SK-N-SH (cell line): ENCODE data around the gene RECK. TPM values are rescaled to one million over a fixed set of nuclear protein-coding genes. Genes with fewer than 3 reads are reported as not detected.

Experiments used
- CTCF ChIA-PET: fragments of 300-600, 350-600 bp; formaldehyde crosslinking; extraction: SDS; loops from one replicate; lab custom pipeline; 2021; lab: Yijun Ruan, JAX
- POLR2A ChIA-PET: fragments of 350-600 bp; sonication (Branson Sonifier 250); formaldehyde crosslinking; extraction: SDS; loops from one replicate; lab custom pipeline; 2020; ENCODE audit warnings: antibody characterized with exemption, inconsistent platforms; lab: Yijun Ruan, JAX
- DNase-seq: peaks from one replicate; pipeline ENCODE4 v3.0.0; 2012
- H2AFZ ChIP-seq: fragments of 200-600 bp; sonication (generic); 2 replicates; pipeline ENCODE4 v1.8.1; 2016; ENCODE audit warnings: antibody characterized with exemption, mild to moderate bottlenecking, low read depth
- H3F3A ChIP-seq: fragments of 200-600 bp; sonication (generic); replicated peaks from 2 replicates; pipeline ENCODE3; 2016; ENCODE audit warnings: antibody characterized with exemption, mild to moderate bottlenecking; ENCODE audit not compliant: insufficient read depth
- H3K27ac ChIP-seq, 2 experiments: fragments of 200-500 bp in 1 of 2; fragments of 200-600 bp in 1 of 2; sonication (Bioruptor generic) in 1 of 2; sonication (generic), shearing (Covaris generic) in 1 of 2; 2 replicates each; pipeline versions ENCODE4 v1.5.1 to v1.6.1; 2014 to 2016; ENCODE audit warnings: low read depth in 2 of 2, inconsistent platforms in 1 of 2, low read length in 1 of 2, mild to moderate bottlenecking in 1 of 2, mixed read lengths in 1 of 2
- H3K27me3 ChIP-seq: fragments of 200-600 bp; sonication (generic), shearing (Covaris generic); 2 replicates; pipeline ENCODE4 v1.6.1; 2016; ENCODE audit warnings: mixed run types; ENCODE audit not compliant: insufficient read depth
- H3K36me3 ChIP-seq, 2 experiments: fragments of 200-500 bp in 1 of 2; fragments of 200-600 bp in 1 of 2; sonication (Bioruptor generic) in 1 of 2; sonication (generic) in 1 of 2; replicated peaks in 1 of 2; 2 replicates each; pipeline versions ENCODE3 to v1.5.1; 2014 to 2016; ENCODE audit warnings: low read length in 1 of 2, mild to moderate bottlenecking in 1 of 2; ENCODE audit not compliant: insufficient read depth in 2 of 2, control insufficient read depth in 1 of 2
- H3K4me1 ChIP-seq, 2 experiments: fragments of 200-500 bp in 1 of 2; fragments of 200-600 bp in 1 of 2; sonication (Bioruptor generic) in 1 of 2; sonication (generic), shearing (Covaris generic) in 1 of 2; 2 replicates each; pipeline versions ENCODE4 v1.5.1 to v1.6.1; 2014 to 2016; ENCODE audit warnings: low read depth in 1 of 2, low read length in 1 of 2, mixed run types in 1 of 2; ENCODE audit not compliant: insufficient read depth in 2 of 2, control insufficient read depth in 1 of 2
- H3K4me2 ChIP-seq: fragments of 200-600 bp; sonication (generic), shearing (Covaris generic); 2 replicates; pipeline ENCODE4 v1.6.1; 2017; ENCODE audit warnings: mixed run types
- H3K4me3 ChIP-seq, 2 experiments: fragments of 200-500 bp in 1 of 2; fragments of 200-600 bp in 1 of 2; sonication (Bioruptor generic) in 1 of 2; sonication (generic), shearing (Covaris generic) in 1 of 2; 2 replicates each; pipeline versions ENCODE4 v1.5.1 to v1.8.1; 2014 to 2016; ENCODE audit warnings: low read depth in 2 of 2, inconsistent platforms in 1 of 2, low read length in 1 of 2, mild to moderate bottlenecking in 1 of 2, mixed read lengths in 1 of 2, moderate library complexity in 1 of 2
- H3K79me2 ChIP-seq: fragments of 200-600 bp; sonication (generic); 2 replicates; pipeline ENCODE4 v1.8.1; 2017; ENCODE audit warnings: mild to moderate bottlenecking; ENCODE audit not compliant: insufficient read depth
- H3K9ac ChIP-seq: fragments of 200-600 bp; sonication (generic); 2 replicates; pipeline ENCODE4 v1.6.1; 2017; ENCODE audit warnings: mixed run types
- H3K9me2 ChIP-seq: fragments of 200-600 bp; sonication (generic); 2 replicates; pipeline ENCODE4 v1.6.1; 2017; ENCODE audit warnings: mixed run types
- H3K9me3 ChIP-seq: fragments of 200-600 bp; sonication (generic); 2 replicates; pipeline ENCODE4 v1.6.1; 2017; ENCODE audit warnings: mixed run types, mild to moderate bottlenecking, moderate library complexity
- H4K20me1 ChIP-seq: fragments of 200-600 bp; sonication (generic); 2 replicates; pipeline ENCODE4 v1.6.1; 2017; ENCODE audit warnings: mild to moderate bottlenecking, mixed run types; ENCODE audit not compliant: insufficient read depth
- EP300 ChIP-seq, 2 experiments: IDR thresholded peaks; 2 replicates each; pipeline versions ENCODE4 v1.4.0 to v1.6.1; 2012; ENCODE audit warnings: borderline replicate concordance in 1 of 2, low read depth in 1 of 2, low read length in 1 of 2
- GATA2 ChIP-seq: sonication (generic); formaldehyde crosslinking; IDR thresholded peaks from 2 replicates; pipeline ENCODE4 v1.5.0; 2020; ENCODE audit warnings: mild to moderate bottlenecking, missing genetic modification reagents
- MXI1 ChIP-seq: IDR thresholded peaks from 2 replicates; pipeline ENCODE4 v1.6.1; 2012; ENCODE audit warnings: mild to moderate bottlenecking, low read depth, low read length, improper control_type of control experiment
- NFIC ChIP-seq: IDR thresholded peaks from 2 replicates; pipeline ENCODE4 v1.4.0; 2012; ENCODE audit warnings: borderline replicate concordance
- NRF1 ChIP-seq: IDR thresholded peaks from 2 replicates; pipeline ENCODE4 v1.6.1; 2012; ENCODE audit warnings: low read depth, mild to moderate bottlenecking, low read length
- PBX3 ChIP-seq: IDR thresholded peaks from 2 replicates; pipeline ENCODE4; 2012
- RAD21 ChIP-seq: IDR thresholded peaks from 2 replicates; pipeline ENCODE4 v1.6.1; 2012; ENCODE audit warnings: mild to moderate bottlenecking, low read length
- RCOR1 ChIP-seq: fragments of 150-350 bp; IDR thresholded peaks from 2 replicates; pipeline ENCODE4 v1.6.1; 2017; ENCODE audit warnings: antibody characterized with exemption, low read length
- SIN3A ChIP-seq: IDR thresholded peaks from 2 replicates; pipeline ENCODE4 v1.6.1; 2012; ENCODE audit warnings: low read depth, mild to moderate bottlenecking, low read length, moderate library complexity, borderline replicate concordance
- TAF1 ChIP-seq: IDR thresholded peaks from 2 replicates; pipeline ENCODE4 v1.6.1; 2012; ENCODE audit warnings: low read depth, mild to moderate bottlenecking, low read length, moderate library complexity, borderline replicate concordance
- TEAD4 ChIP-seq: IDR thresholded peaks from 2 replicates; pipeline ENCODE4 v1.4.0; 2012; ENCODE audit warnings: mild to moderate bottlenecking, borderline replicate concordance; ENCODE audit not compliant: insufficient read depth
- USF2 ChIP-seq: fragments of 150-350 bp; IDR thresholded peaks from 2 replicates; pipeline ENCODE4 v1.6.1; 2017; ENCODE audit warnings: antibody characterized with exemption, low read length, low read depth, borderline replicate concordance
- YY1 ChIP-seq: IDR thresholded peaks from 2 replicates; pipeline ENCODE4 v1.4.0; 2012; ENCODE audit warnings: low read depth, mild to moderate bottlenecking
- WGBS: methylation state at CpG from one replicate; pipeline ENCODE4 v1.1.6; 2017; ENCODE audit warnings: low lambda C conversion rate; 5-methylcytosine and 5-hydroxymethylcytosine counted together
- polyA plus RNA-seq, 3 experiments: library from polyadenylated mRNA; depleted of rRNA; stranded (reverse); fragments of >200 nt; gene quantifications; 2 replicates each; pipeline ENCODE4 v1.2.3, GENCODE V29; 2012
- TF ChIP-seq, protein P1 (sequence below): IDR thresholded peaks from 2 replicates; pipeline ENCODE4 v1.4.0; 2012; ENCODE audit warnings: low read depth, borderline replicate concordance

Gene RECK
- polyA plus RNA-seq, 1 of the 3 experiments (the other 2 are of a cell fraction), result 22.8 TPM

GRCh38 chr9:36005891-36006290, 30.8 kb upstream of the RECK start:
- H3K4me1 ChIP-seq, result no peaks in the 10 kb centered on the region; a peak in 1 of 4 replicates
- H3K4me2 ChIP-seq, result no peak overlapping the region
- CTCF ChIA-PET, result interaction anchor here (1.1 to 9.1 kb wide), 4 partner anchors 14 to 60 kb away, joined by 3 to 128 read pairs (median 52); partner anchors contain the start of gene OR2S2
- no peaks in the 10 kb centered on the region for H3K36me3 ChIP-seq
- no peaks in the 10 kb centered on the region for H3K9me2 ChIP-seq
- WGBS, result 0% methylated on average over 1 of the region's 1 CpG
- H3K27me3 ChIP-seq, result no peaks in the 10 kb centered on the region
- H3K4me3 ChIP-seq, result no peak overlapping the region
- H4K20me1 ChIP-seq, result no peaks in the 10 kb centered on the region
- no peak for TF ChIP-seq NRF1
- TF ChIP-seq RCOR1, result no peak
- no peak for TF ChIP-seq YY1
- TF ChIP-seq NFIC, result no peak
- no peak for TF ChIP-seq RAD21
- no peak for TF ChIP-seq USF2
- TF ChIP-seq TEAD4, result no peak
- TF ChIP-seq, protein P1, sequence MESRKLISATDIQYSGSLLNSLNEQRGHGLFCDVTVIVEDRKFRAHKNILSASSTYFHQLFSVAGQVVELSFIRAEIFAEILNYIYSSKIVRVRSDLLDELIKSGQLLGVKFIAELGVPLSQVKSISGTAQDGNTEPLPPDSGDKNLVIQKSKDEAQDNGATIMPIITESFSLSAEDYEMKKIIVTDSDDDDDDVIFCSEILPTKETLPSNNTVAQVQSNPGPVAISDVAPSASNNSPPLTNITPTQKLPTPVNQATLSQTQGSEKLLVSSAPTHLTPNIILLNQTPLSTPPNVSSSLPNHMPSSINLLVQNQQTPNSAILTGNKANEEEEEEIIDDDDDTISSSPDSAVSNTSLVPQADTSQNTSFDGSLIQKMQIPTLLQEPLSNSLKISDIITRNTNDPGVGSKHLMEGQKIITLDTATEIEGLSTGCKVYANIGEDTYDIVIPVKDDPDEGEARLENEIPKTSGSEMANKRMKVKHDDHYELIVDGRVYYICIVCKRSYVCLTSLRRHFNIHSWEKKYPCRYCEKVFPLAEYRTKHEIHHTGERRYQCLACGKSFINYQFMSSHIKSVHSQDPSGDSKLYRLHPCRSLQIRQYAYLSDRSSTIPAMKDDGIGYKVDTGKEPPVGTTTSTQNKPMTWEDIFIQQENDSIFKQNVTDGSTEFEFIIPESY, result no peak
- no peak for TF ChIP-seq SIN3A
- TF ChIP-seq MXI1, result no peak
- no peak for TF ChIP-seq TAF1
- no peak for TF ChIP-seq PBX3
- TF ChIP-seq GATA2 (CRISPR knock-in tag), result no peak
- no peak for TF ChIP-seq EP300 (IDR thresholded peaks at IDR 0.05; ENCODE audit: borderline replicate concordance in 1 of 2, low read depth in 1 of 2, low read length in 1 of 2)
- POLR2A ChIA-PET, result no interaction called here
- H3K79me2 ChIP-seq, result no peaks in the 10 kb centered on the region
- no peak for DNase-seq
- no peaks in the 10 kb centered on the region for H3F3A ChIP-seq
- H3K9me3 ChIP-seq, result 0 out of 2 replicates have a peak, but pooled peaks cover 4% of the 10 kb centered on the region
- no peak overlapping the region for H2AFZ ChIP-seq
- no peak overlapping the region for H3K9ac ChIP-seq
- no peak overlapping the region for H3K27ac ChIP-seq
